ENCODE measurements around the gene ZRANB3. TPM values are rescaled to one million over a fixed set of nuclear protein-coding genes. Genes with fewer than 3 reads are reported as not detected.
"Not testable (repeated sequence)": the region's sequence is repeated elsewhere in the genome, so short reads cannot be mapped to it uniquely, and the experiment has no call there.

The ZRANB3 gene
- total RNA-seq, 2 experiments from 2014 or later, result 7.6 TPM

DNA sequence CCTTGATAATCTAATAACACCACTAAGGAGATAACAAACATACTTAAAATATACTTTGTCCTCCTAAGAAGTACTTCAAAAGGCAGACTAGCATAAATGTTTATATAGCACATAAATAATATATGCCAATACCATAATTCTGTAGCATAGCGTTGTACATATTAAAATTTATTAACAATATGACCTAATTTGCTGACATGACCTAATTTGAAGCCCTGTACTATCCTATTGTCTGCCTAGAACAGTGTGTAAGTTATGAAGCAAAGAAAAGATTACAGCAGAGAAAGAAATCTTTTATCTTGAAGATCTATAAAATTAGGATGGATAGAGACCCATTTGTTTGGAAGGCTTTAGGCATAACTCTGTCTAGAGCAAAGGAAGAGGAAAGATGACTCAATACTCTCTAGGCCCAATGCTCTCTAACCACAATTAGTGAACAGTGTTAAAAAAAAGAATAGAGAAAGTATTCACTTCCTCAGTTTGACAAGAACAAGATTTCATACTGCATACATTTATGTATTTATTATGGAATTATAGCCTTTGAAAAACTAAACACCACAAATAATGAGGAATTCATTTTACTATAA lies 231.3 kb downstream of the ZRANB3 start:
- CTCF ChIA-PET, result no interaction called here
- H3K4me1 Mint-ChIP-seq, result peaks cover 7% of the 10 kb centered on the region
- no peak overlapping the region for H3K4me3 Mint-ChIP-seq
- no peaks in the 10 kb centered on the region for H3K9me3 Mint-ChIP-seq (ENCODE audit: low read depth)
- ATAC-seq, result peak; percentile 51
- no peaks in the 10 kb centered on the region for H3K27me3 Mint-ChIP-seq
- H3K27ac Mint-ChIP-seq, result no peak overlapping the region
- H3K36me3 Mint-ChIP-seq, result peaks cover 13% of the 10 kb centered on the region
- no peak for DNase-seq

- ATAC-seq (no peak), DNase-seq (no peak)
- peaks cover 13% of the 10 kb centered on the region for H3K36me3 Mint-ChIP-seq
- H3K4me1 Mint-ChIP-seq, result peaks cover 7% of the 10 kb centered on the region
- CTCF ChIA-PET, result no interaction called here
- no peak overlapping the region for H3K27ac Mint-ChIP-seq
- no peaks in the 10 kb centered on the region for H3K9me3 Mint-ChIP-seq (ENCODE audit: low read depth)
- H3K27me3 Mint-ChIP-seq, result no peaks in the 10 kb centered on the region
- no peak overlapping the region for H3K4me3 Mint-ChIP-seq
Observed at GRCh38 chr2:135299165-135299564, 231.9 kb downstream of the ZRANB3 start.

GRCh38 chr2:135287121-135287520 lies 243.9 kb downstream of the ZRANB3 start:
- H3K9me3 Mint-ChIP-seq (ENCODE audit: low read depth); H3K4me1 Mint-ChIP-seq; ATAC-seq; DNase-seq; H3K36me3 Mint-ChIP-seq; H3K4me3 Mint-ChIP-seq; H3K27ac Mint-ChIP-seq; H3K27me3 Mint-ChIP-seq; CTCF ChIA-PET: not testable (repeated sequence)

DNA sequence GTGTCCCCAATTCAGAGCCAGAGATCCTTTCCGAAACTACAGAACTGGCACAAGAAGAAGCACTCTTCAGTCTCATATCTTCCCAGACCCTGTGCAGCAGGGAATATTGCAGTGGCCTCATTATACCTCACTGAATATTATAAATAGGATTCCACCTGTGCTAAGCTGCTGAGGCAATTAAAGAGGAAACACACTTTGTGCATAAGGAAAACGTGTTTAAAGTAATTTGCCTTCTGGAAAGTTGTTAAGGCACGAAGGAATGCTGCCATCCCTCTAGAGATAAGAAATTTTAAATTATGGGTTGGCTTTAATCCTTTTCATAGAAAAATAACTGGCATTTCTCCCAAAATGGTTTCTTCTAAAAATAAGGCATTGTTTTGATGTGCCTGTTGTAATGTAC lies 245.6 kb downstream of the ZRANB3 start:
- CTCF ChIA-PET, result no interaction called here
- H3K27ac Mint-ChIP-seq, result no peak overlapping the region
- H3K4me3 Mint-ChIP-seq, result no peak overlapping the region
- no peaks in the 10 kb centered on the region for H3K4me1 Mint-ChIP-seq
- H3K9me3 Mint-ChIP-seq (ENCODE audit: low read depth), result no peaks in the 10 kb centered on the region
- no peak for ATAC-seq
- H3K36me3 Mint-ChIP-seq, result peaks cover 4% of the 10 kb centered on the region
- no peak for DNase-seq
- H3K27me3 Mint-ChIP-seq, result no peaks in the 10 kb centered on the region

- ATAC-seq (no peak), DNase-seq (no peak)
- no peak overlapping the region for H3K27ac Mint-ChIP-seq
- H3K36me3 Mint-ChIP-seq, result no peaks in the 10 kb centered on the region
- no peak overlapping the region for H3K4me3 Mint-ChIP-seq
- H3K9me3 Mint-ChIP-seq (ENCODE audit: low read depth), result no peaks in the 10 kb centered on the region
- no peaks in the 10 kb centered on the region for H3K4me1 Mint-ChIP-seq
- H3K27me3 Mint-ChIP-seq, result no peaks in the 10 kb centered on the region
- CTCF ChIA-PET, result interaction anchor here (1.3 kb wide), 1 partner anchor 292 kb away, joined by 3 read pairs; no protein-coding TSS in a partner anchor
Observed at GRCh38 chr2:135281379-135281778, 249.6 kb downstream of the ZRANB3 start.

- H3K36me3 Mint-ChIP-seq, result peaks cover 4% of the 10 kb centered on the region
- CTCF ChIA-PET, result no interaction called here
- no peaks in the 10 kb centered on the region for H3K27me3 Mint-ChIP-seq
- H3K27ac Mint-ChIP-seq, result no peak overlapping the region
- no peak overlapping the region for H3K4me3 Mint-ChIP-seq
- H3K9me3 Mint-ChIP-seq (ENCODE audit: low read depth), result no peaks in the 10 kb centered on the region
- ATAC-seq (no peak), DNase-seq (no peak)
- H3K4me1 Mint-ChIP-seq, result no peaks in the 10 kb centered on the region
Observed at GRCh38 chr2:135279209-135279608, 251.8 kb downstream of the ZRANB3 start.

DNA sequence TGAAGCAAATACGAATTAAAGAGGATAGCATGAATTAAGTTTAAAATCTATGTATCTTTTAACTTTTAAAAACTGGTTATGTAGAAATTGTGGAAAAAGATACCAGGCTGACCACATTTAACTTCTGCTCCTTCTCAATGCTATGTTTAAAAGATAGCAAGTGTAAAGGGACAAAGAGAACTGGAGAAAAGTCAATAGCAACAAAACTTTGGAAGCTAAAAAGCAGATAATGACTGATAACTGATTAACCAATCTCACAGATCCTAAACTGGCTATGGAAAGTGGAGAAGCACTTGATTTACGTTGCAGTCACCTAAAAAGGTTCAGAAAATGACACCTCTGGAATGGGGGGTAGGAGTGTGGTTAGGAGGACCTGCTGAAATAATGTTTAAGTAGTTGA lies 254.5 kb downstream of the ZRANB3 start:
- Mint-ChIP-seq H3K9me3 (ENCODE audit: low read depth) (no peaks in the 10 kb centered on the region), H3K4me1 (no peaks in the 10 kb centered on the region), H3K36me3 (peaks cover 6% of the 10 kb centered on the region), H3K27ac (no peak overlapping the region), H3K27me3 (no peaks in the 10 kb centered on the region), H3K4me3 (no peak overlapping the region)
- no peak for DNase-seq
- CTCF ChIA-PET, result no interaction called here
- ATAC-seq, result no peak

GRCh38 chr2:135271006-135271405 lies 260.0 kb downstream of the ZRANB3 start:
- Mint-ChIP-seq H3K4me1 (no peaks in the 10 kb centered on the region), H3K9me3 (ENCODE audit: low read depth) (no peaks in the 10 kb centered on the region), H3K36me3 (peaks cover 4% of the 10 kb centered on the region), H3K27me3 (no peaks in the 10 kb centered on the region), H3K4me3 (no peak overlapping the region), H3K27ac (no peak overlapping the region)
- CTCF ChIA-PET, result interaction anchor here (1.5 kb wide), 1 partner anchor 267 kb away, joined by 4 read pairs; no protein-coding TSS in a partner anchor
- DNase-seq (no peak), ATAC-seq (no peak)

DNA sequence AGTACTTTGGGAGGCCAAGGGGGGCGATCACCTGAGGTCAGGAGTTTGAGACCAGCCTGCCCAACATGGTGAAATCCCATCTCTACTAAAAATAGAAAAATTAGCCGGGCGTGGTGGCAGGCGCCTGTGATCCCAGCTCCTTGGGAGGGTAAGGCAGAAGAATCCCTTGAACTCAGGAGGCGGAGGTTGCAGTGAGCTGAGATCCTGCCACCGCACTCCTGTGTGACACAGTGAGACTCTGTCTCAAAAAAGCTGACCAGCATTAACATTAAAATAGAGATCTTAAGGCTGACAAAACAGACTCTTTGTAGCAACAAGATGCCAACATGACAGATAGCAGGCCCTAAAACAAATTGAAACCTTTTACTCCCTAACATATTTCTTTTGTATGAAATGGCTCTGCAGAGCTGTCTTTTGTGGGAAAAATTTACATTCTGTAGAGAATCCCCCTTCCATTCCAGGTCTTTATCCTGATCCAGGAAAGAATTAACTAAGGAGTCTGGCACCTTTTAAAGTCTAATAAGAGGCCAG lies 265.0 kb downstream of the ZRANB3 start:
- Mint-ChIP-seq H3K36me3 (no peaks in the 10 kb centered on the region), H3K27ac (no peak overlapping the region), H3K4me1 (no peaks in the 10 kb centered on the region), H3K9me3 (ENCODE audit: low read depth) (no peaks in the 10 kb centered on the region), H3K4me3 (no peak overlapping the region), H3K27me3 (no peaks in the 10 kb centered on the region)
- CTCF ChIA-PET, result interaction anchor here (1.1 to 1.3 kb wide), 2 partner anchors 84 to 262 kb away, joined by 3 to 5 read pairs; no protein-coding TSS in a partner anchor
- DNase-seq (no peak), ATAC-seq (no peak)

DNA sequence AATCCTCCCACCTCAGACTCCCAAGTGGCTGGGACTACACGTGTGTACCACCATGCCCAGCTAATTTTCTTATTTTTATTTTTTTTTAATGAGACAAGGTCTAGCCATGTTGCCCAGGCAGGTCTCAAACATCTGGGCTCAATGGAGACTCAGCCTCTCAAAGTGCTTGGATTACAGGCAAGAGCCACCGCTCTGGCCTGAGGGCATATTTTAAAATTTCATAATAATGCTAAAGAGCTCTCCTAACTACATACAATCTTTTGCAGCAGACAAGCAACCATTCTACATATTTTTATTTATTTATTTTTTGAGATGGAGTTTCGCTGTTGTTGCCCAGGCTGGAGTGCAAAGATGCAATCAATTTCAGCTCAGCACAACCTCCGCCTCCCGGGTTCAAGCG lies 271.9 kb downstream of the ZRANB3 start:
- DNase-seq, result no peak
- H3K4me3 Mint-ChIP-seq, result no peak overlapping the region
- H3K36me3 Mint-ChIP-seq, result peaks cover 2% of the 10 kb centered on the region
- no peaks in the 10 kb centered on the region for H3K4me1 Mint-ChIP-seq
- CTCF ChIA-PET, result no interaction called here
- H3K27ac Mint-ChIP-seq, result no peak overlapping the region
- no peak for ATAC-seq
- H3K9me3 Mint-ChIP-seq (ENCODE audit: low read depth), result peaks cover 2% of the 10 kb centered on the region
- H3K27me3 Mint-ChIP-seq, result no peaks in the 10 kb centered on the region

- H3K4me3 Mint-ChIP-seq, result no peak overlapping the region
- H3K27me3 Mint-ChIP-seq, result no peaks in the 10 kb centered on the region
- no peaks in the 10 kb centered on the region for H3K4me1 Mint-ChIP-seq
- CTCF ChIA-PET, result no interaction called here
- DNase-seq, result no peak
- peaks cover 2% of the 10 kb centered on the region for H3K36me3 Mint-ChIP-seq
- no peak for ATAC-seq
- no peak overlapping the region for H3K27ac Mint-ChIP-seq
- peaks cover 2% of the 10 kb centered on the region for H3K9me3 Mint-ChIP-seq (ENCODE audit: low read depth)
Observed at GRCh38 chr2:135258193-135258592, 272.8 kb downstream of the ZRANB3 start.

- H3K36me3 Mint-ChIP-seq, result peaks cover 4% of the 10 kb centered on the region
- H3K27me3 Mint-ChIP-seq, result no peaks in the 10 kb centered on the region
- no peak overlapping the region for H3K27ac Mint-ChIP-seq
- DNase-seq (no peak), ATAC-seq (no peak)
- CTCF ChIA-PET, result no interaction called here
- H3K4me3 Mint-ChIP-seq, result no peak overlapping the region
- H3K4me1 Mint-ChIP-seq, result no peaks in the 10 kb centered on the region
- H3K9me3 Mint-ChIP-seq (ENCODE audit: low read depth), result peaks cover 2% of the 10 kb centered on the region
Observed at GRCh38 chr2:135257383-135258090, 273.5 kb downstream of the ZRANB3 start.

GRCh38 chr2:135256531-135257260 lies 274.3 kb downstream of the ZRANB3 start:
- CTCF ChIA-PET, result interaction anchor here (0.7 kb wide), 1 partner anchor 15 kb away, joined by 3 read pairs; no protein-coding TSS in a partner anchor
- ATAC-seq (no peak), DNase-seq (no peak)
- Mint-ChIP-seq H3K4me1 (no peaks in the 10 kb centered on the region), H3K9me3 (ENCODE audit: low read depth) (peaks cover 2% of the 10 kb centered on the region), H3K27ac (no peak overlapping the region), H3K36me3 (peaks cover 5% of the 10 kb centered on the region), H3K4me3 (no peak overlapping the region), H3K27me3 (no peaks in the 10 kb centered on the region)

DNA sequence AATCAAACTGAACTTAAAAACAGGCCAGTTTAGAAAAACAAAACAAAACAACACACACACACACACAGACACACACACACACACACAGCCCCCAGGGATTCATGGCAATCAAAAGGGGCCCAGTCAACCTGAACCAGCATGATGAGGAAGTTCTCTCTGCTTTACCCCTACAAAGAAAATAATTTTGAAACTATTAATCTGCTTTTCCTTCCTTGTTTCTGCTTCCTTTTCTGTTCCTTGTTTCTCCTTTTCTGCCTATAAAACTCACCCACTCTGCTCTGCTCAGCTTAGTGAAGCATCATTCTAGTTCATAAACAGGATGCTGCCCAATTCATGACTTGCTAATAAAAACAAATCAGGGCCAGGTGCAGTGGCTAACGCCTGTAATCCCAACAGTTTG lies 275.8 kb downstream of the ZRANB3 start:
- Mint-ChIP-seq H3K27me3 (no peaks in the 10 kb centered on the region), H3K9me3 (ENCODE audit: low read depth) (peaks cover 9% of the 10 kb centered on the region), H3K36me3 (peaks cover 16% of the 10 kb centered on the region), H3K4me3 (no peak overlapping the region), H3K4me1 (no peaks in the 10 kb centered on the region), H3K27ac (no peak overlapping the region)
- ATAC-seq, result no peak
- CTCF ChIA-PET, result no interaction called here
- no peak for DNase-seq
